ENCODE results near the gene PLOD2. TPM values are rescaled to one million over a fixed set of nuclear protein-coding genes. Genes with fewer than 3 reads are reported as not detected.

The PLOD2 gene
- total RNA-seq, 4 donors from 2014 or later: 4.4 to 11.6 (median 10.1) TPM

DNA sequence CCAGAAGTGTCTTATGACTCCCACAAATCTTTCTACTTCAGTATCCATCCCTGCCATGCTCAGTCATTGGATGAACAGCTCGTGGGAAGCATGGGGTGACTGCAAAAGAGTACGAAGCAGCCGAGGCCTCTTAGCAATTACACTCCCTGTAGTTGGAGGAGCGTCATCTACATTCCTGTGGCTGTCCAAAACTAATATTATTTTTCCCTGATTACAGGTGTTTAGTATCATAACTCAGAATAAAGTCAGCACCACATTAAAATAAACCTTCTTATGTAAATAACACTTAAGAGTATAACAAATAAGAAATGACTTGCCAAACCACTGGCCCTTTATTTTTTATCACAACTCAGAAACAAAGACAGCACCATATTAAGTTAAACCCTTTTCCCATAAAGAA, 141.5 kb downstream of the PLOD2 start:
- H3K4me3 ChIP-seq (ENCODE audit: low read depth, poor library complexity, severe bottlenecking): no peak overlapping the region
- no peak for DNase-seq (ENCODE audit: low spot score in 2 of 2)
- WGBS, 2 donors: 76% methylated on average over 4 of the region's 4 CpGs
- intact Hi-C loops (cut with DNase I; ENCODE audit: low total_unique reads): no loop called here
- TF ChIP-seq, protein P1, sequence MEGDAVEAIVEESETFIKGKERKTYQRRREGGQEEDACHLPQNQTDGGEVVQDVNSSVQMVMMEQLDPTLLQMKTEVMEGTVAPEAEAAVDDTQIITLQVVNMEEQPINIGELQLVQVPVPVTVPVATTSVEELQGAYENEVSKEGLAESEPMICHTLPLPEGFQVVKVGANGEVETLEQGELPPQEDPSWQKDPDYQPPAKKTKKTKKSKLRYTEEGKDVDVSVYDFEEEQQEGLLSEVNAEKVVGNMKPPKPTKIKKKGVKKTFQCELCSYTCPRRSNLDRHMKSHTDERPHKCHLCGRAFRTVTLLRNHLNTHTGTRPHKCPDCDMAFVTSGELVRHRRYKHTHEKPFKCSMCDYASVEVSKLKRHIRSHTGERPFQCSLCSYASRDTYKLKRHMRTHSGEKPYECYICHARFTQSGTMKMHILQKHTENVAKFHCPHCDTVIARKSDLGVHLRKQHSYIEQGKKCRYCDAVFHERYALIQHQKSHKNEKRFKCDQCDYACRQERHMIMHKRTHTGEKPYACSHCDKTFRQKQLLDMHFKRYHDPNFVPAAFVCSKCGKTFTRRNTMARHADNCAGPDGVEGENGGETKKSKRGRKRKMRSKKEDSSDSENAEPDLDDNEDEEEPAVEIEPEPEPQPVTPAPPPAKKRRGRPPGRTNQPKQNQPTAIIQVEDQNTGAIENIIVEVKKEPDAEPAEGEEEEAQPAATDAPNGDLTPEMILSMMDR (IDR thresholded peaks at IDR 0.05): no peak
- no peak for TF ChIP-seq POLR2A (IDR thresholded peaks at IDR 0.05)

Other genes starting within 250 kb of the PLOD2 start
- gene PLSCR4, start 89.9 kb upstream of the PLOD2 start, total RNA-seq: 10 to 100 TPM; 12.3 to 47.2 (median 18.4) TPM